HepG2 (cell line): Measurements from ENCODE around the gene PTPRE. TPM values are rescaled to one million over a fixed set of nuclear protein-coding genes. Genes with fewer than 3 reads are reported as not detected.

Experiments used
- ATAC-seq: fragments of 200-7000 bp; cut with Tn5 transposase; 3 replicates; pipeline ENCODE4 v1.9.1; 2020; ENCODE audit warnings: mild to moderate bottlenecking, moderate library complexity
- BruUV-seq: library from RNA; stranded (reverse); fragments of 400-500 nt; replicated peaks from 2 replicates; lab custom pipeline; 2021; lab: Mats Ljungman, UMichigan
- CTCF ChIA-PET: fragments of 300-600 bp; formaldehyde crosslinking; extraction: SDS; loops from one replicate; lab custom pipeline; 2021; ENCODE audit warnings: low total read pairs, inconsistent platforms, low intra/inter-chr PET ratio; lab: Yijun Ruan, JAX
- POLR2A ChIA-PET: fragments of 350-600 bp; sonication (Branson Sonifier 250); formaldehyde crosslinking; loops from one replicate; lab custom pipeline; 2020; ENCODE audit warnings: antibody characterized with exemption, inconsistent platforms; lab: Yijun Ruan, JAX
- DNase-seq: peaks from one replicate; pipeline ENCODE4 v3.0.0-alpha.2; 2015; ENCODE audit warnings: low spot score
- FAIRE-seq: peaks from 3 replicates; lab custom pipeline; 2011; peaks lifted over from hg19 to GRCh38; lab: Jason Lieb, UNC
- H2AFZ ChIP-seq: one replicate; pipeline ENCODE4 v1.6.1; 2011; ENCODE audit warnings: low read length, inconsistent platforms
- H3K27ac ChIP-seq: fragments of 300-600 bp; 3 replicates; pipeline ENCODE4 v1.8.0; 2011; ENCODE audit warnings: mixed run types, mild to moderate bottlenecking, mixed read lengths, low read length, inconsistent platforms; ENCODE audit not compliant: insufficient read depth; ENCODE audit errors: extremely low read length
- H3K27me3 ChIP-seq, 2 experiments: fragments of 200-600 bp in 1 of 2; 2 replicates in 1 of 2; 3 replicates in 1 of 2; pipeline versions ENCODE4 v1.6.0 to v1.8.0; 2011; ENCODE audit warnings: low read length in 2 of 2, mild to moderate bottlenecking in 2 of 2, moderate library complexity in 2 of 2, inconsistent platforms in 1 of 2; ENCODE audit not compliant: insufficient read depth in 2 of 2, control insufficient read depth in 1 of 2
- H3K36me3 ChIP-seq, 2 experiments: fragments of 200-600 bp in 1 of 2; replicated peaks in 1 of 2; 2 replicates in 1 of 2; 3 replicates in 1 of 2; pipeline versions ENCODE4 v1.5.1 to v1.8.0; 2011; ENCODE audit warnings: low read length in 2 of 2, inconsistent platforms in 1 of 2; ENCODE audit not compliant: insufficient read depth in 2 of 2, control insufficient read depth in 1 of 2
- H3K4me1 ChIP-seq: 2 replicates; pipeline ENCODE4 v1.5.1; 2012; ENCODE audit warnings: low read length, inconsistent platforms; ENCODE audit not compliant: insufficient read depth
- H3K4me2 ChIP-seq: 2 replicates; pipeline ENCODE4 v1.6.0; 2011; ENCODE audit warnings: low read depth, low read length, inconsistent platforms
- H3K4me3 ChIP-seq, 3 experiments: fragments of 200-600 bp in 1 of 3; sonication (generic), shearing (Covaris generic) in 1 of 3; replicated peaks in 1 of 3; 2 replicates each; pipeline ENCODE4 v1.5.1; 2011 to 2016; ENCODE audit warnings: low read length in 3 of 3, inconsistent platforms in 2 of 3, low read depth in 2 of 3, mild to moderate bottlenecking in 2 of 3, control low read depth in 1 of 3, mixed read lengths in 1 of 3; ENCODE audit not compliant: insufficient read depth in 1 of 3
- H3K79me2 ChIP-seq: one replicate; pipeline ENCODE4 v1.6.1; 2011; ENCODE audit warnings: low read length, inconsistent platforms; ENCODE audit not compliant: insufficient read depth
- H3K9ac ChIP-seq: 2 replicates; pipeline ENCODE4 v1.6.0; 2011; ENCODE audit warnings: mild to moderate bottlenecking, low read depth, low read length, inconsistent platforms; ENCODE audit not compliant: insufficient read depth
- H3K9me3 ChIP-seq: 2 replicates; pipeline ENCODE4 v1.5.1; 2012; ENCODE audit warnings: mild to moderate bottlenecking, low read length
- H4K20me1 ChIP-seq: 2 replicates; pipeline ENCODE4 v1.6.0; 2011; ENCODE audit warnings: inconsistent platforms, mild to moderate bottlenecking, low read length, moderate library complexity; ENCODE audit not compliant: insufficient read depth
- CBFB ChIP-seq: sonication (generic); formaldehyde crosslinking; IDR thresholded peaks from 2 replicates; pipeline ENCODE4 v1.4.0; 2020; ENCODE audit warnings: missing genetic modification reagents
- ETV5 ChIP-seq: IDR thresholded peaks from 2 replicates; pipeline ENCODE4 v1.6.1; 2018; ENCODE audit warnings: missing biosample characterization, missing genetic modification reagents, inconsistent platforms, borderline replicate concordance
- GZF1 ChIP-seq: sonication (generic); formaldehyde crosslinking; IDR thresholded peaks from 2 replicates; pipeline ENCODE4 v1.5.1; 2020; ENCODE audit warnings: mild to moderate bottlenecking, missing genetic modification reagents
- HDAC6 ChIP-seq: fragments of 200-600 bp; sonication (generic); IDR thresholded peaks from 2 replicates; pipeline ENCODE4 v1.7.0; 2017; ENCODE audit warnings: mild to moderate bottlenecking, antibody characterized with exemption, low read length, low read depth
- LCORL ChIP-seq, 2 experiments: fragments of 450-650 bp in 1 of 2; sonication (generic) in 1 of 2; formaldehyde crosslinking in 1 of 2; IDR thresholded peaks; 2 replicates each; pipeline versions ENCODE4 v1.5.0 to v1.6.1; 2017 to 2020; ENCODE audit warnings: antibody characterized with exemption in 1 of 2, missing genetic modification reagents in 1 of 2
- MYC ChIP-seq: sonication (generic); formaldehyde crosslinking; IDR thresholded peaks from 2 replicates; pipeline ENCODE4 v1.9.0; 2021; ENCODE audit warnings: missing genetic modification reagents, borderline replicate concordance
- SSRP1 ChIP-seq: IDR thresholded peaks from 2 replicates; pipeline ENCODE4 v1.6.1; 2016; ENCODE audit warnings: control low read depth
- XBP1 ChIP-seq: sonication (generic); formaldehyde crosslinking; IDR thresholded peaks from 2 replicates; pipeline ENCODE4 v1.5.0; 2020; ENCODE audit warnings: missing genetic modification reagents
- ZBTB20 ChIP-seq: sonication (generic); formaldehyde crosslinking; IDR thresholded peaks from 2 replicates; pipeline ENCODE4 v1.8.1; 2023; ENCODE audit warnings: missing genetic modification reagents, low read depth, mild to moderate bottlenecking, borderline replicate concordance
- ZNF724P ChIP-seq: sonication (generic); formaldehyde crosslinking; IDR thresholded peaks from 2 replicates; pipeline ENCODE4 v1.8.0; 2022; ENCODE audit warnings: missing genetic modification reagents, borderline replicate concordance
- ZNF75D ChIP-seq: sonication (generic); formaldehyde crosslinking; IDR thresholded peaks from 2 replicates; pipeline ENCODE4 v1.8.1; 2023; ENCODE audit warnings: missing genetic modification reagents, mild to moderate bottlenecking, borderline replicate concordance
- WGBS: methylation state at CpG from one replicate; pipeline ENCODE4 v1.1.6; 2017; ENCODE audit warnings: low lambda C conversion rate; 5-methylcytosine and 5-hydroxymethylcytosine counted together
- in situ Hi-C: cut with HindIII; loops from 2 replicates; pipeline ENCODE4 v1.10.0; 2017; ENCODE audit warnings: low pct_unique_long_range_greater_than_20kb; ENCODE audit not compliant: extremely low pct_ligation_motif_present
- intact Hi-C: fragments of 100-400 bp; cut with micrococcal nuclease; formaldehyde crosslinking; loops from one replicate; pipeline ENCODE4 v1.10.0; 2022; ENCODE audit not compliant: unreplicated experiment
- polyA plus RNA-seq, 8 experiments: library from polyadenylated mRNA; depleted of rRNA in 3 of 8; stranded (reverse) in 7 of 8; unstranded in 1 of 8; fragments of >200 nt; fragmentation: Illumina TruSeq in 4 of 8; extraction: Trizol in 4 of 8; gene quantifications; 2 replicates each; pipeline versions ENCODE4 v1.2.1 to v1.2.3, GENCODE V29; 2011 to 2016; ENCODE audit warnings: low read depth in 4 of 8, missing spikeins in 1 of 8, mixed read lengths in 1 of 8; ENCODE audit not compliant: insufficient read depth in 1 of 8
- total RNA-seq, 5 experiments: library from RNA; depleted of rRNA; stranded (reverse); fragments of >200 nt; fragmentation: Illumina TruSeq; extraction: Trizol; gene quantifications; 2 replicates each; pipeline ENCODE4 v1.2.3, GENCODE V29; 2016; ENCODE audit warnings: low read depth in 1 of 5
- TF ChIP-seq, protein P1 (sequence below): sonication (generic); formaldehyde crosslinking; IDR thresholded peaks from 2 replicates; pipeline ENCODE4 v1.8.0; 2022; ENCODE audit warnings: missing genetic modification reagents, mild to moderate bottlenecking, moderate library complexity, borderline replicate concordance
- TF ChIP-seq, protein P2 (sequence below): sonication (generic); formaldehyde crosslinking; IDR thresholded peaks from 2 replicates; pipeline ENCODE4 v1.4.0; 2020; ENCODE audit warnings: mild to moderate bottlenecking, missing genetic modification reagents
- TF ChIP-seq, protein P3 (sequence below): sonication (generic); formaldehyde crosslinking; IDR thresholded peaks from 2 replicates; pipeline ENCODE4 v1.5.1; 2020; ENCODE audit warnings: mild to moderate bottlenecking, moderate library complexity, missing genetic modification reagents

The PTPRE gene
- total and polyA plus RNA-seq, 2 of the 13 experiments (the other 11 are each of a cell fraction or from before 2014, with no cell fraction given): 0.01 to 0.02 TPM

DNA sequence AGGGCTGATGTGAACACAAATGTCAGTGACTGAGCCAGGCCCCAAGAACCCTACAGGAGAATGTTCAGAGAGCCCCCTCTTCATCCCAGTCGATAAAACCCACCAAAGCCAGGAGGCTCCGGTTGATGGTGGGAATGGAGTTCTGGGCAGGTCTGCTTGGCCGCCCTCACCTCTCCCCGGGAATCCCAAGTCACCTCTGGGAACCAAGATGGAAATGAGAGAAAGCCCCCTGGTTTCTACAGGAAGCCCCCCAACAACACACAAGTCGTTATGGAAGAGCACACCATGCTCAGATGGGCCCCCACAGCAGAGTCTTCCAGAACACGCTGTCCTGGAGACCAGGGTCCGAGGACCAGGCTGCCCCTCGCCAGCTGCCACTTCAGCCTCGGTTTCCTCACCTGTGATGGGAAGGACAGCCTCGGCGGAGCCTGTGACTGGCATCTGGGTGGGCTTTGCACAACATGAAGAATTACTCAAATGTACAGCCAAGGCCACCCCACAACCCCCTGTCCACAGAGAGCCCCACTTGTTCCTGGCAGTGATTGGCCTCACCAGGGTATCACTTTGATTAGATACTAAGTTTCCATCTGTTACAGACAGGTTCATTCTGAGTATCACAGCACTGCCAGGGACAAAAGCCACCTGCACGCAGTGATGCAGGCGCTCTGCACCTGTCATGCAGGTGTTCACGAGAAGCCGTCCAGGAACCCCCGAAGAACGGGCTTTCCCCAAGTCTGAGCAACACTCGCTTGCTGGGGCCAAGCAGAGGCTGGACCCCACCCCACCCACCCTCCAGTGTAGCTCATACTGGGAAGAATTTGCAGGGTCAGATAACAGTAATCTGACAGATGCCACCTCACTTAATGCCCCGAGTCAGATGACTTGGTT lies 161.7 kb downstream of the PTPRE start:
- peaks cover 10 to 59% of the 10 kb centered on the region in 2 experiments; a peak in 3 of 5 replicates for H3K27me3 ChIP-seq
- BruUV-seq: no TSS peak
- FAIRE-seq (no peak), DNase-seq (no peak), ATAC-seq (no peak)
- no peak overlapping the region for H3K9ac ChIP-seq
- ChIA-PET POLR2A (no interaction called here), CTCF (interaction anchor here (1.2 to 2.6 kb wide), 2 partner anchors 33 to 162 kb away, joined by 4 to 7 read pairs; partner anchors contain the start of gene PTPRE)
- H2AFZ ChIP-seq: no peak overlapping the region
- H4K20me1 ChIP-seq: no peaks in the 10 kb centered on the region
- no peak overlapping the region for H3K4me3 ChIP-seq
- no peak overlapping the region for H3K27ac ChIP-seq
- no peaks in the 10 kb centered on the region for H3K79me2 ChIP-seq
- in situ Hi-C loops (loop anchor here (5.0 to 10.0 kb wide), 2 partner anchors 161 to 354 kb away; partner anchors contain the start of gene PTPRE), intact Hi-C loops (loop anchor here (1.0 to 5.0 kb wide), 3 partner anchors 33 to 351 kb away; no protein-coding TSS in a partner anchor)
- H3K4me1 ChIP-seq: no peaks in the 10 kb centered on the region
- WGBS: 15% methylated on average over 4 of the region's 19 CpGs
- no peaks in the 10 kb centered on the region for H3K36me3 ChIP-seq
- H3K4me2 ChIP-seq: no peak overlapping the region
- no peaks in the 10 kb centered on the region for H3K9me3 ChIP-seq
- TF ChIP-seq, protein P1, sequence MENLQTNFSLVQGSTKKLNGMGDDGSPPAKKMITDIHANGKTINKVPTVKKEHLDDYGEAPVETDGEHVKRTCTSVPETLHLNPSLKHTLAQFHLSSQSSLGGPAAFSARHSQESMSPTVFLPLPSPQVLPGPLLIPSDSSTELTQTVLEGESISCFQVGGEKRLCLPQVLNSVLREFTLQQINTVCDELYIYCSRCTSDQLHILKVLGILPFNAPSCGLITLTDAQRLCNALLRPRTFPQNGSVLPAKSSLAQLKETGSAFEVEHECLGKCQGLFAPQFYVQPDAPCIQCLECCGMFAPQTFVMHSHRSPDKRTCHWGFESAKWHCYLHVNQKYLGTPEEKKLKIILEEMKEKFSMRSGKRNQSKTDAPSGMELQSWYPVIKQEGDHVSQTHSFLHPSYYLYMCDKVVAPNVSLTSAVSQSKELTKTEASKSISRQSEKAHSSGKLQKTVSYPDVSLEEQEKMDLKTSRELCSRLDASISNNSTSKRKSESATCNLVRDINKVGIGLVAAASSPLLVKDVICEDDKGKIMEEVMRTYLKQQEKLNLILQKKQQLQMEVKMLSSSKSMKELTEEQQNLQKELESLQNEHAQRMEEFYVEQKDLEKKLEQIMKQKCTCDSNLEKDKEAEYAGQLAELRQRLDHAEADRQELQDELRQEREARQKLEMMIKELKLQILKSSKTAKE (CRISPR knock-in tag): no peak
- TF ChIP-seq CBFB (CRISPR knock-in tag) (no peak), SSRP1 (CRISPR knock-in tag) (no peak), LCORL (IDR thresholded peaks at IDR 0.05) (no peak), LCORL (CRISPR knock-in tag; IDR thresholded peaks at IDR 0.05) (no peak), ZNF75D (CRISPR knock-in tag) (no peak), ZNF724P (CRISPR knock-in tag) (no peak), ZBTB20 (CRISPR knock-in tag) (no peak), MYC (CRISPR knock-in tag) (no peak), ETV5 (no peak), XBP1 (CRISPR knock-in tag) (no peak), GZF1 (CRISPR knock-in tag) (no peak), HDAC6 (no peak)
- TF ChIP-seq, protein P2, sequence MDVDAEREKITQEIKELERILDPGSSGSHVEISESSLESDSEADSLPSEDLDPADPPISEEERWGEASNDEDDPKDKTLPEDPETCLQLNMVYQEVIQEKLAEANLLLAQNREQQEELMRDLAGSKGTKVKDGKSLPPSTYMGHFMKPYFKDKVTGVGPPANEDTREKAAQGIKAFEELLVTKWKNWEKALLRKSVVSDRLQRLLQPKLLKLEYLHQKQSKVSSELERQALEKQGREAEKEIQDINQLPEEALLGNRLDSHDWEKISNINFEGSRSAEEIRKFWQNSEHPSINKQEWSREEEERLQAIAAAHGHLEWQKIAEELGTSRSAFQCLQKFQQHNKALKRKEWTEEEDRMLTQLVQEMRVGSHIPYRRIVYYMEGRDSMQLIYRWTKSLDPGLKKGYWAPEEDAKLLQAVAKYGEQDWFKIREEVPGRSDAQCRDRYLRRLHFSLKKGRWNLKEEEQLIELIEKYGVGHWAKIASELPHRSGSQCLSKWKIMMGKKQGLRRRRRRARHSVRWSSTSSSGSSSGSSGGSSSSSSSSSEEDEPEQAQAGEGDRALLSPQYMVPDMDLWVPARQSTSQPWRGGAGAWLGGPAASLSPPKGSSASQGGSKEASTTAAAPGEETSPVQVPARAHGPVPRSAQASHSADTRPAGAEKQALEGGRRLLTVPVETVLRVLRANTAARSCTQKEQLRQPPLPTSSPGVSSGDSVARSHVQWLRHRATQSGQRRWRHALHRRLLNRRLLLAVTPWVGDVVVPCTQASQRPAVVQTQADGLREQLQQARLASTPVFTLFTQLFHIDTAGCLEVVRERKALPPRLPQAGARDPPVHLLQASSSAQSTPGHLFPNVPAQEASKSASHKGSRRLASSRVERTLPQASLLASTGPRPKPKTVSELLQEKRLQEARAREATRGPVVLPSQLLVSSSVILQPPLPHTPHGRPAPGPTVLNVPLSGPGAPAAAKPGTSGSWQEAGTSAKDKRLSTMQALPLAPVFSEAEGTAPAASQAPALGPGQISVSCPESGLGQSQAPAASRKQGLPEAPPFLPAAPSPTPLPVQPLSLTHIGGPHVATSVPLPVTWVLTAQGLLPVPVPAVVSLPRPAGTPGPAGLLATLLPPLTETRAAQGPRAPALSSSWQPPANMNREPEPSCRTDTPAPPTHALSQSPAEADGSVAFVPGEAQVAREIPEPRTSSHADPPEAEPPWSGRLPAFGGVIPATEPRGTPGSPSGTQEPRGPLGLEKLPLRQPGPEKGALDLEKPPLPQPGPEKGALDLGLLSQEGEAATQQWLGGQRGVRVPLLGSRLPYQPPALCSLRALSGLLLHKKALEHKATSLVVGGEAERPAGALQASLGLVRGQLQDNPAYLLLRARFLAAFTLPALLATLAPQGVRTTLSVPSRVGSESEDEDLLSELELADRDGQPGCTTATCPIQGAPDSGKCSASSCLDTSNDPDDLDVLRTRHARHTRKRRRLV (CRISPR knock-in tag): no peak
- TF ChIP-seq, protein P3, sequence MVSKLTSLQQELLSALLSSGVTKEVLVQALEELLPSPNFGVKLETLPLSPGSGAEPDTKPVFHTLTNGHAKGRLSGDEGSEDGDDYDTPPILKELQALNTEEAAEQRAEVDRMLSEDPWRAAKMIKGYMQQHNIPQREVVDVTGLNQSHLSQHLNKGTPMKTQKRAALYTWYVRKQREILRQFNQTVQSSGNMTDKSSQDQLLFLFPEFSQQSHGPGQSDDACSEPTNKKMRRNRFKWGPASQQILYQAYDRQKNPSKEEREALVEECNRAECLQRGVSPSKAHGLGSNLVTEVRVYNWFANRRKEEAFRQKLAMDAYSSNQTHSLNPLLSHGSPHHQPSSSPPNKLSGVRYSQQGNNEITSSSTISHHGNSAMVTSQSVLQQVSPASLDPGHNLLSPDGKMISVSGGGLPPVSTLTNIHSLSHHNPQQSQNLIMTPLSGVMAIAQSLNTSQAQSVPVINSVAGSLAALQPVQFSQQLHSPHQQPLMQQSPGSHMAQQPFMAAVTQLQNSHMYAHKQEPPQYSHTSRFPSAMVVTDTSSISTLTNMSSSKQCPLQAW: no peak
